Measurements from ENCODE around the gene ARMC10.

DNA sequence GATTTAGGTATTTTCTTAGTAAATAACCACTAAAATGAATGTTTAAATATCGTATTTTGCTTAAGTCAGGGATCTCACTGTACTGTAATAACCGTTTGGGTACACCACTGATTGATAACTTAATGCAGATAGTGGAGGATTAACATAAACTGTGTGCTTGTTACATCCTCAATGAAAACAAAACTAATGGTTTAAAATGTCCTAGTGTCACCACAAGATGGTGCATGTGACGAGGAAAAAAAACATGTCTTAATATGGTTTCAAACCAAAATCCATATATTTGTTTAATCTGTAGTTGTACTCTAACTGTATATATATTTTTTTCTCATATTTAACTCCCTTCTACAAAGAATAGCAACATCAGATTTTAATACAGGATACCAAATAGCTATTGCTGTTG lies 19.2 kb downstream of the ARMC10 start:
- TF ChIP-seq, protein P1, sequence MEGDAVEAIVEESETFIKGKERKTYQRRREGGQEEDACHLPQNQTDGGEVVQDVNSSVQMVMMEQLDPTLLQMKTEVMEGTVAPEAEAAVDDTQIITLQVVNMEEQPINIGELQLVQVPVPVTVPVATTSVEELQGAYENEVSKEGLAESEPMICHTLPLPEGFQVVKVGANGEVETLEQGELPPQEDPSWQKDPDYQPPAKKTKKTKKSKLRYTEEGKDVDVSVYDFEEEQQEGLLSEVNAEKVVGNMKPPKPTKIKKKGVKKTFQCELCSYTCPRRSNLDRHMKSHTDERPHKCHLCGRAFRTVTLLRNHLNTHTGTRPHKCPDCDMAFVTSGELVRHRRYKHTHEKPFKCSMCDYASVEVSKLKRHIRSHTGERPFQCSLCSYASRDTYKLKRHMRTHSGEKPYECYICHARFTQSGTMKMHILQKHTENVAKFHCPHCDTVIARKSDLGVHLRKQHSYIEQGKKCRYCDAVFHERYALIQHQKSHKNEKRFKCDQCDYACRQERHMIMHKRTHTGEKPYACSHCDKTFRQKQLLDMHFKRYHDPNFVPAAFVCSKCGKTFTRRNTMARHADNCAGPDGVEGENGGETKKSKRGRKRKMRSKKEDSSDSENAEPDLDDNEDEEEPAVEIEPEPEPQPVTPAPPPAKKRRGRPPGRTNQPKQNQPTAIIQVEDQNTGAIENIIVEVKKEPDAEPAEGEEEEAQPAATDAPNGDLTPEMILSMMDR (IDR thresholded peaks at IDR 0.05; ENCODE audit: extremely low read depth in 1 of 2, insufficient read depth in 1 of 2, low read depth in 1 of 2, low read length in 2 of 2), result no peak
- no peak for TF ChIP-seq POLR2AphosphoS5 (IDR thresholded peaks at IDR 0.05; ENCODE audit: insufficient read depth, low read depth, low read length)
- TF ChIP-seq POLR2A (IDR thresholded peaks at IDR 0.05; ENCODE audit: low read depth, low read length), result no peak
- TF ChIP-seq FOS (IDR thresholded peaks at IDR 0.05; ENCODE audit: borderline replicate concordance, insufficient read depth, low read length), result no peak
- TF ChIP-seq EZH2 (IDR thresholded peaks at IDR 0.05; ENCODE audit: borderline replicate concordance, low read depth, low read length, severe bottlenecking), result no peak

Measured in endothelial cell of umbilical vein (primary cell).